ENCODE results near the gene JAML.

Gene JAML

GRCh38 chr11:118161786-118162185 is 63.0 kb downstream of the JAML start:
- no peak overlapping the region for H3K27ac ChIP-seq
- no peak for TF ChIP-seq CTCF (conservative IDR thresholded peaks at IDR 0.05)

- no peak overlapping the region; the same call in 1 of the 2 replicates for H3K27ac ChIP-seq
- TF ChIP-seq CTCF (conservative IDR thresholded peaks at IDR 0.05) = no peak
These were observed 67.5 kb downstream of the JAML start for GRCh38 chr11:118157186-118157895.

- no peak for TF ChIP-seq CTCF (conservative IDR thresholded peaks at IDR 0.05)
- H3K27ac ChIP-seq = no peak overlapping the region; the same call in 1 of the 2 replicates
These were observed 68.2 kb downstream of the JAML start for GRCh38 chr11:118156531-118157185.

- no peak overlapping the region; the same call in 1 of the 2 replicates for H3K27ac ChIP-seq
- TF ChIP-seq CTCF (conservative IDR thresholded peaks at IDR 0.05) = no peak
These were observed 68.9 kb downstream of the JAML start for GRCh38 chr11:118155776-118156530.

- no peak overlapping the region for H3K27ac ChIP-seq
- TF ChIP-seq CTCF (conservative IDR thresholded peaks at IDR 0.05) = no peak
These were observed 70.2 kb downstream of the JAML start for GRCh38 chr11:118154641-118155040.

- no peak overlapping the region for H3K27ac ChIP-seq
- TF ChIP-seq CTCF (conservative IDR thresholded peaks at IDR 0.05) = no peak
These were observed 70.8 kb downstream of the JAML start for GRCh38 chr11:118153976-118154375.

- no peak for TF ChIP-seq CTCF (conservative IDR thresholded peaks at IDR 0.05)
- H3K27ac ChIP-seq = peak overlapping the region; percentile 69; the same call in 1 of the 2 replicates
These were observed 71.3 kb downstream of the JAML start for GRCh38 chr11:118153516-118153915.
